A673 (cell line): Measurements from ENCODE around the gene POU2AF2. TPM values are rescaled to one million over a fixed set of nuclear protein-coding genes. Genes with fewer than 3 reads are reported as not detected.

Source experiments
- BruUV-seq: library from RNA; stranded (reverse); fragments of 400-500 nt; replicated peaks from 2 replicates; lab custom pipeline; 2021; lab: Mats Ljungman, UMichigan
- CTCF ChIA-PET: fragments of 300-600 bp; sonication (Branson Sonifier 250); formaldehyde crosslinking; loops from one replicate; lab custom pipeline; 2022; ENCODE audit warnings: antibody characterized with exemption; lab: Charles Lee
- POLR2A ChIA-PET: fragments of 300-600 bp; sonication (Branson Sonifier 250); formaldehyde crosslinking; loops from one replicate; lab custom pipeline; 2022; ENCODE audit warnings: antibody characterized with exemption; ENCODE audit not compliant: low non-redundant PET; lab: Charles Lee
- DNase-seq: peaks from one replicate; pipeline ENCODE4 v3.0.0-alpha.2; 2015; ENCODE audit warnings: low spot score
- H3K27ac ChIP-seq: fragments of 200-600 bp; sonication (generic); 2 replicates; pipeline ENCODE4 v1.5.1; 2016; ENCODE audit warnings: mixed run types, low read depth, mild to moderate bottlenecking, mixed read lengths, antibody characterized with exemption, low read length; ENCODE audit not compliant: poor library complexity, severe bottlenecking
- H3K27me3 ChIP-seq: fragments of 200-600 bp; sonication (generic); replicated peaks from 2 replicates; pipeline ENCODE4 v1.6.1; 2017; ENCODE audit warnings: mixed run types, low read depth, mild to moderate bottlenecking, mixed read lengths, antibody characterized with exemption, low read length; ENCODE audit not compliant: insufficient read depth, poor library complexity
- H3K36me3 ChIP-seq: fragments of 200-600 bp; sonication (generic); 2 replicates; pipeline ENCODE4 v1.6.1; 2016; ENCODE audit warnings: mixed run types, mild to moderate bottlenecking, mixed read lengths, antibody characterized with exemption, low read length; ENCODE audit not compliant: insufficient read depth, poor library complexity, severe bottlenecking
- H3K4me1 ChIP-seq: fragments of 200-600 bp; sonication (generic); 2 replicates; pipeline ENCODE4 v1.6.1; 2017; ENCODE audit warnings: mixed run types, mild to moderate bottlenecking, mixed read lengths, antibody characterized with exemption, low read length; ENCODE audit not compliant: insufficient read depth, poor library complexity, severe bottlenecking
- H3K4me3 ChIP-seq: fragments of 200-600 bp; sonication (generic); 2 replicates; pipeline ENCODE4 v1.5.1; 2016; ENCODE audit warnings: low read depth, mixed run types, mild to moderate bottlenecking, mixed read lengths, low read length; ENCODE audit not compliant: poor library complexity, severe bottlenecking
- H3K9me3 ChIP-seq: fragments of 200-600 bp; sonication (generic); 2 replicates; pipeline ENCODE4 v1.6.1; 2016; ENCODE audit warnings: mixed run types, low read depth, mild to moderate bottlenecking, mixed read lengths, antibody characterized with exemption, low read length; ENCODE audit not compliant: poor library complexity, severe bottlenecking
- EZH2 ChIP-seq: fragments of 200-600 bp; sonication (generic); IDR thresholded peaks from 2 replicates; pipeline ENCODE4 v1.6.1; 2017; ENCODE audit warnings: borderline replicate concordance, low read depth, mild to moderate bottlenecking, mixed read lengths, antibody characterized with exemption, low read length; ENCODE audit not compliant: poor library complexity, severe bottlenecking
- intact Hi-C: fragments of 100-400 bp; cut with micrococcal nuclease; formaldehyde crosslinking; loops from one replicate; pipeline ENCODE4 v1.10.0; 2022; ENCODE audit not compliant: unreplicated experiment
- total RNA-seq: library from RNA; stranded (reverse); gene quantifications from 2 replicates; pipeline ENCODE4 v1.2.3, GENCODE V29; 2021
- TF ChIP-seq, protein P1 (sequence below): fragments of 300-800, 200-600 bp; sonication (generic); conservative IDR thresholded peaks from 2 replicates; pipeline ENCODE4 v1.5.1; 2017; ENCODE audit warnings: low read depth, mild to moderate bottlenecking, antibody characterized with exemption, low read length, moderate library complexity, mixed read lengths

The POU2AF2 gene
- total RNA-seq, 1 experiment from 2014 or later, result not detected

DNA sequence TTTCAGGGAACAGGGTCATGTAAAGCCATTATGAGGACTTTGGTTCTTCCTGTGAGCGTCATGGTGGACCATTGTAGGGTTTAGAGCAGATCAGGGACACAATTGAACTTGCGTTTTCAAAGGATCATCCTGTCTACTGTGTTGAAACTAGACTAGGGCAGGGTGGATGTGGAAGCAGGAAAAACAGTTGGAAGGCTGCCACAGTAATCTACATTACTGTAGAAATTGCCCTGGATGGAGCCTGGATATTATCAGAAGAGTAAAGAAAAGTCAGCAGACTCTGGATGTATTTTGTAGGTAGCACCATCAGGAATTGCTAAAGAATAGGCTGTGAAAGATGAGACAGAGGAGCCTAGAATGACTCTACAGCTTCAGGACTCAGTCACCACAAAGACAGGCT, 5.4 kb downstream of the POU2AF2 start:
- intact Hi-C loops, result no loop called here
- DNase-seq, result no peak
- no peaks in the 10 kb centered on the region for H3K9me3 ChIP-seq
- H3K4me3 ChIP-seq, result no peak overlapping the region
- H3K4me1 ChIP-seq, result no peaks in the 10 kb centered on the region
- ChIA-PET POLR2A (no interaction called here), CTCF (no interaction called here)
- no peaks in the 10 kb centered on the region for H3K36me3 ChIP-seq
- BruUV-seq, result no TSS peak
- H3K27me3 ChIP-seq, result no peaks in the 10 kb centered on the region
- H3K27ac ChIP-seq, result no peak overlapping the region
- TF ChIP-seq EZH2, result no peak

DNA sequence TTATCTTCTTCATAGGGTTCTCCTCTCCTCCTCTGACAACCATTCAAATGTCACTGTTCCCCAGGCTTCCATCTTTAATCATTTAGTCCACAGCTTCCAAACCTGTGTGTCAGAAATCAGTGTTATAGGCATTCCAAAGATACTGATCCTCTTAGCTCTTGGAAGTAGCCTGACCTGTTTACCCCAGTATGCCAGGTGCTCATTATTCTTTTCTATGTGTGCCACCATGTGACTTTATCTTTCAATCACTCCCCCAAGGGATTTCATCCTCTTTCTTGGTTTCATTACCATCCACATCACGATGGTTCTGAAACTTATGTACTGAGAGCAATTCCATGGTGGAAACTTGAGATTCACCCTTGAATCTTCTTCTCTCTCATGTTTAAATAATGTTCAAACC, 7.6 kb downstream of the POU2AF2 start:
- intact Hi-C loops, result no loop called here
- TF ChIP-seq, protein P1, sequence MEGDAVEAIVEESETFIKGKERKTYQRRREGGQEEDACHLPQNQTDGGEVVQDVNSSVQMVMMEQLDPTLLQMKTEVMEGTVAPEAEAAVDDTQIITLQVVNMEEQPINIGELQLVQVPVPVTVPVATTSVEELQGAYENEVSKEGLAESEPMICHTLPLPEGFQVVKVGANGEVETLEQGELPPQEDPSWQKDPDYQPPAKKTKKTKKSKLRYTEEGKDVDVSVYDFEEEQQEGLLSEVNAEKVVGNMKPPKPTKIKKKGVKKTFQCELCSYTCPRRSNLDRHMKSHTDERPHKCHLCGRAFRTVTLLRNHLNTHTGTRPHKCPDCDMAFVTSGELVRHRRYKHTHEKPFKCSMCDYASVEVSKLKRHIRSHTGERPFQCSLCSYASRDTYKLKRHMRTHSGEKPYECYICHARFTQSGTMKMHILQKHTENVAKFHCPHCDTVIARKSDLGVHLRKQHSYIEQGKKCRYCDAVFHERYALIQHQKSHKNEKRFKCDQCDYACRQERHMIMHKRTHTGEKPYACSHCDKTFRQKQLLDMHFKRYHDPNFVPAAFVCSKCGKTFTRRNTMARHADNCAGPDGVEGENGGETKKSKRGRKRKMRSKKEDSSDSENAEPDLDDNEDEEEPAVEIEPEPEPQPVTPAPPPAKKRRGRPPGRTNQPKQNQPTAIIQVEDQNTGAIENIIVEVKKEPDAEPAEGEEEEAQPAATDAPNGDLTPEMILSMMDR, result no peak
- TF ChIP-seq EZH2, result no peak
- Histone ChIP-seq H3K4me1 (no peaks in the 10 kb centered on the region), H3K27me3 (no peaks in the 10 kb centered on the region), H3K4me3 (no peak overlapping the region), H3K27ac (no peak overlapping the region), H3K9me3 (no peaks in the 10 kb centered on the region), H3K36me3 (no peaks in the 10 kb centered on the region)
- BruUV-seq, result no TSS peak
- no peak for DNase-seq
- ChIA-PET POLR2A (no interaction called here), CTCF (no interaction called here)

DNA sequence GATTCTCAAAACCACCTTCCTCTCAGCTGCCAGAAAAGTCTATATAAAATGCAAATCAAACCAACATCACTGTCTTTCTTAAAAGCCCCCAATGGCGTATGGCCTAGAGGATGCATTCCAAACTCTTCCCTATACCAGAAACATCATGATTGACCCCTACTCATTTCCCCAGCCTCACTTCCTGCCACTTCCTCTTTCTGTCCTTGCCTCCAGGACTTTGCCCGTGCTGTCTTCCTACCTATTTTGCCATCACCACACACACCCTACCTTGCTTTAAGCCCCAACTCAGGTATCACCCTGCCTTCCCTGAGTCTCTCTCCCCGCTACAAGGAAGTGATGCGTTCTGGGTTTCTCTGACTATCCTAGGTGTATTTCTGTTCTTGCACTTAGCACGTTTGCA, 8.1 kb downstream of the POU2AF2 start:
- DNase-seq, result no peak
- intact Hi-C loops, result no loop called here
- CTCF ChIA-PET, result no interaction called here
- Histone ChIP-seq H3K4me3 (no peak overlapping the region), H3K27ac (no peak overlapping the region), H3K27me3 (no peaks in the 10 kb centered on the region), H3K36me3 (no peaks in the 10 kb centered on the region), H3K4me1 (no peaks in the 10 kb centered on the region), H3K9me3 (no peaks in the 10 kb centered on the region)
- POLR2A ChIA-PET, result no interaction called here
- BruUV-seq, result no TSS peak
- no peak for TF ChIP-seq EZH2
- TF ChIP-seq, protein P1, result no peak

DNA sequence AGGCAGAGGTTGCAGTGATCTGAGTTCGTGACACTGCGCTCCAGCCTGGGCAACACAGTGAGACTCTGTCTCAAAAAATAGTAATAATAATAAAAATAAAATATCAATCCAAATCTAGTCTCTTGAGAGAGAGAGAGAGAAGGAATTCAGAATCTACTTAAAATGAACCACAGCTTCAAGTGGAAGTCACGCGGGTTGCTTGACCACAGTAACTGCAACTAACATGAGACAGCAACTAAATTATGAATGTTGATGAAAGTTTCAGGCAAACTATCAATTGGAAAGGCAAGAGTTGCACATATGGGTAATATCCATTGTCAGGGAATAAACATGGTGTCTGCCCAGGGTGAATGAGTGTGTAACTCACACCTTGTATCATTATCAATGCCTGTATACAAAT, 12.5 kb downstream of the POU2AF2 start:
- CTCF ChIA-PET, result no interaction called here
- intact Hi-C loops, result no loop called here
- TF ChIP-seq, protein P1, result no peak
- TF ChIP-seq EZH2, result no peak
- DNase-seq, result no peak
- no TSS peak for BruUV-seq
- no peaks in the 10 kb centered on the region for H3K4me1 ChIP-seq
- H3K27ac ChIP-seq, result no peak overlapping the region
- POLR2A ChIA-PET, result no interaction called here
- no peak overlapping the region for H3K4me3 ChIP-seq
- H3K9me3 ChIP-seq, result no peaks in the 10 kb centered on the region
- H3K36me3 ChIP-seq, result no peaks in the 10 kb centered on the region
- no peaks in the 10 kb centered on the region for H3K27me3 ChIP-seq
